GM18870 (cell line): ENCODE results near the gene CTAG2.
"Not testable (repeated sequence)": the region's sequence is repeated elsewhere in the genome, so short reads cannot be mapped to it uniquely, and the experiment has no call there.

Experiments used
- ATAC-seq: cut with Tn5 transposase; IDR thresholded peaks from one replicate; pipeline ENCODE4 v1.9.1; 2021; ENCODE audit warnings: moderate library complexity; ENCODE audit not compliant: unreplicated experiment

CTAG2 gene

DNA sequence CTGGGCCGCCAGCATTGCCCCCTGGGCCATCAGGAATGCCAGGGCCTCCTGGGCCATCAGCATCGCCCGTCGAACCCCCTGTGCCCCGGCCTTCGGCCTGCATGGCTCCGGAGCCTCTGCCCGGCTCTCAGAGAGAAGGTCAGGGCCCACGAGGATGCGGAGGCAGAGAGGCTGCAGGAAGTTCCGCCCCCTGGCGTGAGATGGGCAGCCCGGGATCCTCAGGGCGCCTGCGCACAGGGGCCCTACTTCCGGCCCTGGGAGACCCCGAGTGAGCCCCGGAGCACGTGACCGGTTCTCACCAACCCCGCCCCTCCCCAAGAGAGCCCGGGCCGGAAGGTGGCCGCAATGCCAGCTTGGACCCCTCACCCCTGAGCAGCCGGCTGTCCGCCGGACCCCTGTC is at the start of gene CTAG2:
Gene CTAG2 (minus strand): TSS at position 167 of the 400 bp plus-strand sequence. CDS start 64 bp downstream, at position 103.
- ATAC-seq: not testable (repeated sequence)

DNA sequence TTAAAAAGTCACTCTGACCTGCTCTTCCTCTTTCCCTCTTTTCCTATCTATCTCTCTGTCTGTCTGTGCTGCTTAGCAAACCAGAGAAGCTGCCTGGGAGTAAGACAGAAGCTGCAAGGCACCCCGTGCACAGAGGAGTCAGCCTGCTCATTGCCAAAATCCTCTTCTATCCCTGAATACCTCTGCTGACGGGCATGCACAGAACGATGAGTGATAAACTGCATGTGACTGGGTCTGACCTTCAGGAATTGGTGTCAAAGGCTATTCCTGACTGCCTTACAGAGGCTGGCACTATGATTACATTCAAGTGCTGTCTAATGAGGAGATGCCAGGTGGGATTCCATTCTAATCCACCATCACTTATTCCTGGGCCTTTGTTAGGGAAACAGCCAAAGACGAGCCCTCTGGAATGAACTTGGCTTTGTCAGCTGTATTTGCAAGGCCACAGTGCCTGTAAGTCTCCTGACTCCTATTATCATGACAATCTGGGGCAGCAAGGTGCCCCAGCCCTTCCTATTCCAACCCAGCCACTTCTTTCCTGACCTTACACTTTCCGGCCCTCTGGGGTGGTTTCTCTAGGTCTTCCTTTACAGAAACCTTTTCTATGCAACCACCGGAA is 45.4 kb upstream of the CTAG2 start:
- ATAC-seq: no peak

GRCh38 chrX:154696676-154697045 is 43.3 kb upstream of the CTAG2 start:
- no peak for ATAC-seq

DNA sequence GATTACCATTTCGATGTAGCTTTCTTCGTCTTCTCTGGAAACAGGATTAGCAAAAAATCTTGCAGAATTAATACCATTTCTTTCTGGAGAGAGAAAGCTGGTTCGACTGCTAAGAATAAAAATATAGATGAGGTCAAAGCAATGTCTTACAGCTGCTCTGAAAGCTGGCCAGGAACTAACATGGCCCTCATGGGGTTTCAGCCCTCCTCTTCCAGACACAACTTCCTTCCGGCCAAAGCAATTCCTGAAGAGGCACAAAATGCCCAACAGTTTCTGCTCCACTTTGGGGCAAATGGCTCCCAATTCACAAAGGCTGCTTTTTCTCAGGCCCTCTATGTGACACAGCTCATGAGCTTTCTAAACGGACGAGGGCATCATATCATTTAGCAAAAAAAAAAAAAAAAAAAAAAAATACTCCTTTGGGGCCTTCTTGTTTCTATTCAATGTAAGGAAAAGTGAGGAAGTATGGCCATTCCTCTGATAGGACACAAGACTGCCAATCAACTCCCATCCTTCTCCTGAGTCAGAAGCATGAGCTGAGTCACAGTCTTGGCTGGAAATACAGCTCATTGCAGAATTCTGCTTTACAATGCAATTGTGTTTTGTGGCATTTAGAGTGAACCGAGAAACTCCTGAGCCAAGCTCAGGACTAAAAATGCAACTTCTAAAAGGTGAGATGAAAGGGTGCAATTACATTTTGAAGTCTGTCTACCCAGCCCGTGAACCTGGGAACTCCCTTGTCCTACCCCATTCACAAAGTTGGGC is 42.7 kb upstream of the CTAG2 start:
- no peak for ATAC-seq

GRCh38 chrX:154693394-154693793 is 40.0 kb upstream of the CTAG2 start:
- ATAC-seq: no peak

DNA sequence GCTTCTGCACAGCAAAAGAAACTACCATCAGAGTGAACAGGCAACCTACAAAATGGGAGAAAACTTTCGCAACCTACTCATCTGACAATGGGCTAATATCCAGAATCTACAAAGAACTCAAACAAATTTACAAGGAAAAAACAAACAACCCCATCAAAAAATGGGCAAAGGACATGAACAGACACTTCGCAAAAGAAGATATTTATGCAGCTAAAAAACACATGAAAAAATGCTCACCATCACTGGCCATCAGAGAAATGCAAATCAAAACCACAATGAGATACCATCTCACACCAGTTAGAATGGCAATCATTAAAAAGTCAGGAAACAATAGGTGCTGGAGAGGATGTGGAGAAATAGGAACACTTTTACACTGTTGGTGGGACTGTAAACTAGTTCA is 37.1 kb upstream of the CTAG2 start:
- ATAC-seq: not testable (repeated sequence)

- not testable (repeated sequence) for ATAC-seq
Observed at GRCh38 chrX:154672084-154672483, 18.7 kb upstream of the CTAG2 start.

GRCh38 chrX:154670848-154671247 is 17.5 kb upstream of the CTAG2 start:
- not testable (repeated sequence) for ATAC-seq

DNA sequence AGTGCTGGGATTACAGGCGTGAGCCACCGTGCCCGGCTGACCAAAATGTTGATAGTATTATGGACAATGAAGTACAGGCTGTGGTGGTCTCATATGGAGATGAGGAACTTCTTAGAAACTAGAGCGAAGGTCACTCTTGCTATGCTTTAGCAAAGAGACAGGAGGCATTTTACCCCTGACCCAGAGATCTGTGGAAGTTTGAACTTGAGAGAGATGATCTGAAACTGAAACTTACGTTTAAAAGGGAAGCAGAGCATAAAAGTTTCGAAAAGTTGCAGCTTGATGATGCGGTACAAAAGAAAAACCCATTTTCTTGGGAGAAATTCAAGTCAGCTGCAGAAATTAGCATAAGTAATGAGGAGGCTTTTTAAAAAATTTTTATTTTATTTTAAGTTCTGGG is 8.5 kb upstream of the CTAG2 start:
- no peak for ATAC-seq

- no peak for ATAC-seq
Observed at GRCh38 chrX:154661170-154661569, 7.8 kb upstream of the CTAG2 start.

GRCh38 chrX:154660541-154660940 is 7.2 kb upstream of the CTAG2 start:
- no peak for ATAC-seq

- no peak for ATAC-seq
Observed at GRCh38 chrX:154658957-154659356, 5.6 kb upstream of the CTAG2 start.

GRCh38 chrX:154658187-154658586 is 4.8 kb upstream of the CTAG2 start:
- no peak for ATAC-seq

GRCh38 chrX:154657226-154657805 is 3.9 kb upstream of the CTAG2 start:
- ATAC-seq: no peak

GRCh38 chrX:154655786-154656185 is 2.4 kb upstream of the CTAG2 start:
- no peak for ATAC-seq

DNA sequence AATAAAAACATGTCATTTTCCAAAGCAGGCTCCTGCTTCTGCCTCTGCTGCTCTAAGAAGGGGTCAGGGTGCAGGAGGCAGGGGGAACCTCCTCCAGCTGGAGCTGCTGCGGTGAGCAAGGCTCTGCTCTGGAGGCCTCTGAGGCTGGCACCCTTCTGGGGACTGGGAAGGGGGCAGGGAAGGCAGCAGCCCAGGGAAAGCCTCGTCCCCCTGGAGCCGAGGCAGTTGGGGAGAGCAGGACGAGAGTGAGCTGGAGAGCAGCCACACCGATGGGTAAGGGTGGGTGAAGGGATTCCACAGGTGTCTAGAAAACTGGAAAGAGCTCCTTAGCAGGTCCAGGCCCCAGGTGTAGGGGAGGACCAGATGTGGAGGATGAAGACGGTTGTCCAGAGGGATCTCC is 2.0 kb upstream of the CTAG2 start:
- ATAC-seq: no peak

DNA sequence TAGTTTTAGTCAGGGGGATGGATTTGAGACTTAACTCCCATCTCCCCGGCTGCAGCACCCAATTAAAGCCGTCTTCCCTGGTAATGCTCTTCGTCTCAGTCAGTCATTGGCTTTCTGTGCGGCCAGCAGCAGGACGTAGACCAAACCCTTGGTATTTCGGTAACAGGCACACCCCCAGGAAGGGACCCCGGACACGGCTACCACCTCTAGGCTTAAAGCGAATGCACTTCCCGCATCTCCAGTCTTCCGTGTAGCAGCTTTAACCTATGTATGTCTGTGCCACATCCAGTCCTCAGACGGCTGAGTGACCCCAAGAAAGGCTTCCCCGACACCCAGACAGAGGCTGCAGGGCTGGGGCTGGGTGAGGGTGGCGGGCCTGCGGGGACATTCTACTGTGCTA is 1.5 kb upstream of the CTAG2 start:
- ATAC-seq: no peak

DNA sequence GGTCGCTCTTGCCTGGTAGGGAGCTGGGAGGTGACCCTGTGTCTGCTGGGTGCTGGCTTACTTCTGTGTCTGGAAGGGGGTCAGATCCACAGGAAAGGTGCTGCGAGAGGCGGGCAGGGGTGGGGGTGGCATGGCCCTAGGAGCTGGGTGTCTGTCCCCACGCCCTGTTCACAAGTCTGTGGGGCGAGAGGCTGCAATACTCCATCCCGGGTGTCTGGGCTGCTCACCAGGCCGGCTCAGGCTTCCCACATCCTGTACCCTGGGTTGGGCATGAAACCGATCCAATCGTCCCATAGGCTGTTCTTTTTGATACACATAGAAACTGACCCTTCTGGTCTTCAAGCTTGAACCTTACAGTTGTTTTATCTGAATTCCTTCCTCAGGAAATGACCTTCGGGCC is 993 bp upstream of the CTAG2 start:
- no peak for ATAC-seq

DNA sequence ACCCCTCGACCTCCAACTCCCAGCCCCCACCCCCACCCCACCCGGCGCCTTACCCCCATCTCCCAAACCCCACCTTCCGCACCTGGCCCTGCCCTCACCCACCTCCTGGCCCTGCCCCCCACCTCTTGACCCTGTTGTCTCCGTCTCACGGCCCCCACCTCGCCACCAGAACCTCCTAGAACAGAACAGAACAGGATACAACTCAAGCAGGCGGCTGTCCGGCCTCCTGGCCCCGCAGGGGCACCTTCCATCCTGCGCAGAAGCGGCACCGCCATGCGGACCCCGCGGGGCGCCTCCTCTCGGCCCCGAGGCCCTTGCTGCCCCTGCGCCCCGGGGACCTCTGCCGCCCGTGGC is 354 bp downstream of the CTAG2 start:
- no peak for ATAC-seq

DNA sequence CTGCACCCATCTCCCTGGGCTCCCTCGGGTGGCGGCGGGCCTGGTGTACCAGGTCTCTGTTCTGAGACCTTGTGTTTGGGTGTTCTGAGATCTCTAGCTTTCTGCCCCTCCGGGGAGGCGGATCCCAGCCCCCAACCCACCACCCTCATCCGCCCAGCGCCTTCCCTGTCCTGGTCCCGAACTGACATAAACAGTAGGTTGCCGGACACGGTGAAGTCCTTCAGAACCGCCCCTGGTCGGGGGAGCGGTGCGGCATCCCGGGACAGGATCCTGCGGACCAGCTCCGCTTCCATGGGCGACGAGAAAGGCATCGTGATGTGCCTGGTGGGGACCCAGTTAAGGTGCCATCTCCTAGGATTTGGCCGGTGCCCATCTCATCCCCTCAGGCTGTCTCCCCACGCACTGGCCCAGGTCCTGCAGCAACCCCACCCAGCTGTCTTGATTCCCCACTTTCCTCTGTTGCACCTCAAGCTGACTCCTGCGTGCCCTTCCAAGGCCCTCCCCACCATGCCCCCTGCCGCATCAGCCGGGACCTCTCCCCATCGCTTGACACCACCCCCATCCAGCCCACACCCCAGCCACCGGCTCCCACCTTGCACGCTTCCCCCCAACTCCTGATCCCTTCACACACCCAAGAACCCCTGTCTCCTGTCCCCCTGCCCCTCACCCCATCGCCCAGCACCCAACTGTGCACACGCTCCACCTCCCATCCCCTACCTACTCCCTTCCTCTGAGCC is 900 bp downstream of the CTAG2 start:
- no peak for ATAC-seq

DNA sequence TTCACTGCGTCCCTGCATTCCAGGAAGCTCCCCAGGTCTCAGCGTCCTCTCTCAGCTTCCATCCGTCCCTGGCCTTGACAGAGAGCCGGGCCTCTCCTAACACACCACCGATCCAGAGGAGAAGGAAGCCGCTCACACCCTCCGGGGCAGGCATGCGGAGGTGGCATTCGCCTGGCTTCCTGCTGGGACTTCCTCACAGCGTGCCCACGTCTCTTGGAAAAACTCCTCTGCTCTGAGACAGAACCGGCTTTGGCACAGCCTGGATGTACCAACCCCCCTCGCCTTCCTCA is 3.2 kb downstream of the CTAG2 start:
- no peak for ATAC-seq
